Stimulated activated CD4-positive, alpha-beta T cell treated with anti-CD3 and anti-CD28 coated beads, Interleukin-1b, Interleukin-23, amount 100 ng/mL, for 1 hour (primary cell): ENCODE data around the gene PUS10.
A peak's percentile ranks its signal among the peaks of the same experiment; 100 is the strongest.
"Not testable (repeated sequence)": the region's sequence is repeated elsewhere in the genome, so short reads cannot be mapped to it uniquely, and the experiment has no call there.

Experiments
- DNase-seq, 2 donors: peaks; one replicate each; pipeline ENCODE4 v3.0.0-alpha.2; 2020; ENCODE audit warnings: low read depth in 2 of 2

The PUS10 gene

DNA sequence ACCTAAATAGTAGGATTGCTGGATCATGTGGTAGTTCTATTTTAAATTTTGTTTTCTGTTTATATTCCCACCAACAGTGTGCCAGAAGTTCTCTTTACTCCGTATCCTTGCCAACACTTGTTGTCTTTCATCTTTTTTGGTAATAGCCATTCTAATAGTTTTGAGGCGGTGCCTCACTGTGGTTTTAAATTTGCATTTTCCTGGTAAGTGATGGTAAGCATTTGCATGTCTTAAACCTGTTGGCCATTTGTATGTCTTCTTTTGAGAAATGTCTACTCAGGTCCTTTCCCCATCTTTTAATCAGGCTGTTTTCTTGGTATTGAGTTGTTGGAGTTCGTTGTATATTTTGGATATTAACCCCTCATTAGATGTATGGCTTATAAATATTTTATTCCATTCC, 85.1 kb downstream of the PUS10 start:
- DNase-seq: no peak

DNA sequence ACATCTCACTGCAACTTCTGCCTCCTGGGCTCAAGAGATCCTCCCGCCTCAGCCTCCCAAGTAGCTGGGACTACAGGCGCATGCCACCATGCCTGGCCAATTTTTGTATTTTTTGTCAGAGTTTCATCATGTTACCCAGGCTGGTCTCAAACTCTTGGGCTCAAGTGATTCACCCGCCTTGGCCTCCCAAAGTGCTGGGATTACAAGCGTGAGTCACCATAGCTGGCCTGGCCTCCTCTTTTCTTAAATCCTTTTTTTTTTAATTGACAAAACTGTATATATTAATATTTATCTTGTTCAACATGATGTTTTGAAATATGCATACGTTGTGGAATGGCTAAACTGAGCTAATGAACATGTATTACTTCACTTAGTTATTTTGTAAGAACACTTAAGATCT, 86.0 kb downstream of the PUS10 start:
- not testable (repeated sequence) for DNase-seq

DNA sequence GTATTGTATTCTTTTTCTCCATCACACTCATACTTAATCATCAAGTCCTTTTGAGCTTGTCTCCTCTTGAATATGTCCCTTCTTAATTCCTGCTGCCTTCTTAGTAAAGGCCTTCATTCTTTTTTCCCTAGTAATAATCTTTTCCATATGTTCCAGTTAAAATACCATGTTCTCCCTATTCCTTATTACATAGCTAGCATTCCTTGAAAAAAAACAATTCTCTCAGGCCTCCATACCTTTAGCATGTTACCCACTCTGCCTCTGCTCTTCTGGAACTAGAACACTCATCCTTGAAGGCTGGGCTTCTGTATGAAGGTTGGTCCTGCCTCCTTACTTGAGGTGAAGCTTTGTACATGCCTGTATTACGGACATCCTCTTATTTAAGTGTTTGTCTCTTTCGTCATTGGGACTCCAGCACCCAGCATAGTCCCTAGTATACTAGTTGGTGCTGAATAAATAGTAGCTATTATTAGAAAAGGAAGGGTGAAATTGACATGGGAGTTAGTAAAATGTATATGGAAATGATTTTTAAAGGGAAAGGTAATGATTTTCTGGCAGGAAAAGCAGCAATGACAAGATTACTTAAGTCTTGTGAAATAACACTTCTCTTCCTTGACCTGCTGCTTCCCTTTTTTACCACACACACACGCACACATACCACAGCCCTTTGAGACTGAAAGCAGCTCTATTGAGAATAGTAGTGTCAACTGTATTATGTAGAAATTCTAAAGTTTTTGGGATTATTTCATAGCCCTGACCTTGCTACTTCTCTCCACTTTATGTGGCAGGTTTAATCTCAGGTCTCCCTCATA, 91.1 kb downstream of the PUS10 start:
- no peak for DNase-seq

DNA sequence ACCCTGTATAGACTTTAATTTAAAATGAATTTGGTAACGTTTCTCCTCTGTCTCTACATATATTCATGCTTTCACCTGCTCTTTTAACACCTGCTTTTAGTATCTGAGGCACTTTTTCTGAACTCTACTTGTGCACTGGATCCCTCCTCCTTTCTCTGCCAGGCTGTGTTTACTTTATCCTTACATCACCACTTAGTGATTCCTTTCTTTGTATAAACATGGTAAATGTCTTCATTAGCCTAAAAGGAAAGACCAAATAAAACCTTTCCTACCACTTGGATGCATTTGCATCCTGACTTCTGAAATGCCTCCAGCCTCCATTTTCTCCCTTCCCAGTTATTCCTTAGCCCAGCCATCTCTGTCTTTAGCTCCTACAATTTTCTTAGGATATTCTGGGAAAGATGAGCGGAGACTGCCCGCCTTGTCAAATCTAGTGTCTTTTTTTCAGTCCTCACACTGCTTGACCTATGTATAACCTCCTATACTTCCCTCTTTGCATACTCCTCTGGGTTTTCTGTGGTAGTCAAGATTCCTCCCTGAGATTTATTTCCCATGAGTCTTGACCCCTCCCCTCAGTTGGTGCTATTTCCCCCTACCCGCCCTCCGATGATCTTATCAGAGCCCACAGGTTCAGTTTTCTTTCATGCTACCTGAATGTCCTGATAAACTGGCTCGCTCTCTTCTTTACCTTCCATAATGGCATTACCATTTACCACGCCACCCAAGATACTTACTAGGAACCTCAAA, 91.9 kb downstream of the PUS10 start:
- no peak for DNase-seq

DNA sequence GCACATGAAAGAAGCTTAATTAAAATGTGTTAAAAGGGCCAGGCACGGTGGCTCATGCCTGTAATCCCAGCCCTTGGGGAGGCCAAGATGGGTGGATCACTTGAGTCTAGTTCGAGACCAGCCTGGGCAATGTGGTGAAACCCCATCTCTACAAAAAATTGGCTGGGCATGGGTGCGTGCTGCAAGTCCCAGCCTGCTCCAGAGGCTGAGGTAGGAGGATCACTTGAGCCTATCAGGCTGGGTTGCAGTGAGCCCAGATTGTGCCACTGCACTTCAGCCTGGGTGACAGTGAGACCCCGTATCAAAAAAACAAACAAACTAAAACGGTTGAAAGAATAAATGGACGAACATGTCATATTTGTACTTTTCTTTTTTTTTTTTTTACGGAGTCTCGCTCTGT, 110.7 kb downstream of the PUS10 start:
- no peak for DNase-seq

DNA sequence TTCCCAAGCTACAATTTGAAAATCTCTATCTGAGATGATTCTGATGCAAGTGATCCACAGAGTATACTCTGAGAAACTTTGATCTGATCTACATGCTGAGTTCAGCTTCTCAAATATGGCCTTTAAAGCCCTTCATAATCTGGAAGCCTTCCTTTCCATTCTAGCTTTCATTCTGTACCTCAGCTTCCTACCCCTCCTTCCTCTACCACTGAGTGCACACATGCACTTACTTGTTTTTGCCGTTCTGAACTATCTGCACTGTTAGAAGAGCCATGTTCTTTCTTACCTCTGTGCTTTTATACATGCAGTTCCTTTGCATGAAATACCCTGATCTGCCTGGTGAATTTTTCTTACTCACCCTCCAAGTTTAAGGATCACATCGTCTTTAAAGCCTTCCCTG, 111.7 kb downstream of the PUS10 start:
- DNase-seq: no peak

DNA sequence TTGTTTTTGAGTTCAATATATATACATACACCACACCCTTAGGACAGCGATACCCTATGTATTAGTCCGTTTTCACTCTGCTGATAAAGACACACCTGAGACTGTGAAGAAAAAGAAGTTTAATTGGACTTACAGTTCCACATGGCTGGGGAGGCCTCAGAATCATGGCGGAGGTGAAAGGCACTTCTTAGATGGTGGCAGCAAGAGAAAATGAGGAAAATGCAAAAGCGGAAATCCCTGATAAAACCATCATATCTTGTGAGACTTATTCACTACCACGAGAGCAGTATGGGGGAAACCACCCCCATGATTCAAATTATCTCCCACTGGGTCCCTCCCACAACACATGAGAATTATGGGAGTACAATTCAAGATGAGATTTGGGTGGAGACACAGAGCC, 112.2 kb downstream of the PUS10 start:
- DNase-seq: not testable (repeated sequence)

DNA sequence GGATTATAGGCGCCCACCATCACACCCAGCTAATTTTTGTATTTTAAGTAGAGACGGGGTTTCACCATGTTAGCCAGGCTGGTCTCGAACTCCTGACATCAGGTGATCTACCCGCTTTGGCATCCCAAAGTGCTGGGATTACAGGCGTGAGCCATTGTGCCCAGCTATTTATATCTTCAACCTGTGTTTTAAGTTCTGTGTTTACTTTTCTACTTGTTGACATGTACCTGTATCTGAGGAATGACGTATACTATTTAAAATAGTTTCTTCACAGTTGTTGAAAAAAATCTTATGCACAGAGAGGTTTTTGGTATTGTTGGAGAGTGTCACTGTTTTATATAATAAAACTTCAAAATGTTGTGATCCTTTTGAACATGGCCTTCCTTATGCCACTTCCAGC, 116.8 kb downstream of the PUS10 start:
- DNase-seq: not testable (repeated sequence)

DNA sequence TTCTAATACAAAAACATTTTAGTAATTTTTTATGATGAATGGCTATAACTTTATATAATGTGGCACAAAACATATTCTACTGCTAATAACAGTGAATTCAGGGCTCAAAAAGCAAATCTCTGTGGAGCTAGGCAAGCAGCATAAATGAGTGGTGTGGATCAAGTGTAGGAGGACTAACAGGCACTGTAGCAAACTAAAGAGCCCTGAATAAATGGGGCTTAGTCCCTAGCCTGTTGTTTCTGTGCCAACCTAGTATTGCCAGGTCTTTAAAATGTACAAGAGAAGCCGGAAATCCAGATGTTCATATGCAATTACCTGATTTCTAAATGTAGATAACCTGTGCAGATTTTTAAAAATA, 118.2 kb downstream of the PUS10 start:
- no peak for DNase-seq

DNA sequence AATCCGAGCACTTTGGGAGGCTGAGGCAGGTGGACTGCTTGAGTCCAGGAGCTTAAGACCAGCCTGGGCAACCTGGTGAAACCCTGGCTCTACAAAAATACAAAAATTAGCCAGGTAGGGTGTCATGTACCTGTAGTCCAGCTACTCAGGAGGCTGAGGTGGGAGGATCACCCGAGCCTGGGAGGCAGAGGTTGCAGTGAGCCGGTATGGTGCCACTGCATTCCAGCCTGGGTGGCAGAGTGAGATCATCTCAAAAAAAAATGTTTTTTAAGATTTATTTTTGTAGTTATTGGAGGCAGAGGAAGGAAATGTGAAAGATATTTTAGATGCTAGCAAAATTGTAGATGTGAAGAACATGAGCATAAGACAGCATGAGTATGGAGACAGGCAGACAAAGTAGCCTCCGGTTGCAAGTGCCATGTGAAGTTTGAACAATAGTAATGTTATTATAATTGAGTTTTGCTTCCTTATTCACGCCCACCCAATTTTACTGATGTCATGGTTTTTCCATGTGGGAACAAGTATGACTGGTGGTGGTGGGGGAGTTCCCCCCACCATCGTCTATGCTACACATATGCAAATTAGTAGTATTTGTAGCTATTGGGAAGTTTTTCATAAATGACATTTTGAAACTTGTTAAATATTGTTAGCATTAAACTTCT, 118.7 kb downstream of the PUS10 start:
- DNase-seq: peak in 1 of 2 donors; percentile 9

DNA sequence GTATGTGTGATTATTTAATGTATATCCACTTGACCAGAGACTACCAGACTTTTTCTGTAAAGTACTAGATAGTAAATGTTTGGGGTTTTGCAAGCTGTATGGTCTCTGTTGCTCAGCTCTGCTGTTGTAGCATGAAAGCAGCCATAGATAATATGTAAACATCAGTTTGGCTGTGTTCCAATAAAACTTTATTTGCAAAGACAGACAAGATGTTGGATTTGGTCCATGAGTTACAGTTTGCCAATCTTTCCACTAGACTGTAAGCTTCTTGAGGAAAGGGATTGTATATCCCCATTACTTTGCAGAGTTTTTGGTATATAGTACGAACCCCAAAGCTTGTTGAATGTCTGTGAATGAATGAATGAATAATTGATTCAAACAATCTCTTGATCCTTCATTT, 119.5 kb downstream of the PUS10 start:
- no peak for DNase-seq
